GM18498 (cell line): ENCODE measurements around the gene FGD2.
"Not testable (repeated sequence)": the region's sequence is repeated elsewhere in the genome, so short reads cannot be mapped to it uniquely, and the experiment has no call there.

Source experiments
- ATAC-seq: cut with Tn5 transposase; IDR thresholded peaks from one replicate; pipeline ENCODE4 v1.9.1; 2021; ENCODE audit warnings: mild to moderate bottlenecking, moderate library complexity; ENCODE audit not compliant: unreplicated experiment

FGD2 gene

DNA sequence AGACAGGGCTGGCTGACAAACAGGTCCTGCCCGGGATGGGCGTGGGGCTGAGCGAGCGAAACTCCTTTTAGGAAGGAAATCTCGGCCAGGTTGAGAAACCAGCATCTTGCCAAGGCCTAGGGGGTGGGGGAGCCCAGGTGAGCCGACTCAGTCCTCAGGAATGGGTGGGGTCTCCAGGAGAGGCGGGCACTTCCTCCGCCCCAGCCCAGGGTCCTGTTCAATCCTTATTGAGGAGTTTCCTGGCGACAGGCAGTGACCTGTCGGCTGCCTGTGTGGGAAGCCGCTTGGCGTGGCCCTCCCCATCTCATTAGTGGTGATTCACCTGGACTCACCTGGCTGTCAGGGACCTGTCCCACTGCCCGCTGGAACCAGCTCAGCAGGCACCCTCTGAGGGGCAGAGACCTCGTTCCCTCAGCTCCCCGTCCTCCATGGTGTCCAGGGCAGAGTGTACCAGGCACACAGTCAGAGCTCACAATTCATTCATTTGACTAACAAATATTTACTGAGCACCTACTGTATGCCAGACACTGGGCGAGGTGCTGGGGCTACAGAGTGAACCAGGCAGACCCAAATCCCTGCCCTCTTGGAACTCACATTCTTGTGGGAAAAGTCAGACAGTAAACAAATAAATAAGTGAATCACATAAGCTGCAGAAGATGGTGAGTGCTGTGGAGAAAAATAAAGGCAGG is 51.1 kb downstream of the FGD2 start:
- no peak for ATAC-seq

DNA sequence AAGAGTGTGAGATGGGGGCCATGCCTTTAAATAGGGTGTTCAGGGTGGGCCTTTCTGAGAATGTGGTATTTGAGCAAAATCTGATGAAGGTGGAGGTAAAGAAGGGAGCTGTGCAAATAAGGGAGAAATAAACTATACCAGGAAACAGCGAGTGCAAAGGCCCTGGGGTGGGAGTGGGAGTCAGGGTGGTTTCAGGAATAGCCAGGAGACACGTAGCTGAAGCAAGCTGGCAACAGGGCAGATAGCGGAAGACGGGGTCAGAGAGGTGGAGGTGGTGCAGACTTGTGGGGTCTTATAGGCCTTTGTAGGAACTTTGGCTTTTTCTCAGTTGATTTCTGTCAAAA is 51.6 kb downstream of the FGD2 start:
- no peak for ATAC-seq

DNA sequence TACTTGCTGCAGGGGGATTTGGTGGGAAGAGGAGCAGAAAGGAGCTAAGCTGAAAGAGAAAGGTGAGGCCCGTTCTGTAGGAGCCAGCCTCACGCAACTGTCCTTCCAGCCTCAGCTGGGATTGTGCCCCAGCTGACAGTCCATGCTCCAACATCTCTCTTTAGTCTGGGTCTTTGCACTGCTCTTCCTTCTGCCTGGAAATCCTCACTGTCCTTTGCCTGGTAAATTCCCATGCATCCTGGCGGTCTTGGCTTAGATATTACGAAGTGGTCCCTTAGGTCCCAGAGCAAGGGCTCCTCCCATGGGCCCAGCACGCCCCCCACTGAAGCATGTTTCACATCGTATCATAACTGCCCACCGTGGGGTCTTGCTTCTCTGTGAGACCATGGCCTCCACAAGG is 52.2 kb downstream of the FGD2 start:
- ATAC-seq = no peak

DNA sequence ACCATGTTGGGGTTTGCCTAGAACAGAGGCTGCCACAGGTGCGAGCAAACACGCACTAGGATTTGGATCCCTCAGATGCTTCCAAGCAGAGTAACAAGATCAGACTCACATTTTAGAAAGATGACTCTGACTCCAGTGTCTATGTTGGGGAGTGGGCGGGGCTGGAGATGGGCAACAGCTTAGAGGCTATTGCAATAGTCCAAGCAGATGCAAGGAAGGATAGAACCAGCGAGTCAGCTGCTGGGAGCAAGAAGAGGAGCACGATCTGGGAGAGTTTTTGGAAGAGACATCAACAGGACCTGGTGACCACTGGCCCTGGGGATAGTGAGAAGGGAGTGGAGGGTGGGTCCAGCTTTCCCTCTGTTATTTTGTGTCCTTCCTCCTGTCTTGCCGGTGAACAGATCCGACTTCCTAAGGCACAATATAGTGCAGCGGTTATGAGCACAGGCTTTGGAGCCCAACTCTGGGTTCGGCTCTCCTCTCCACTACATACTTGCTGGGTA is 52.7 kb downstream of the FGD2 start:
- no peak for ATAC-seq

DNA sequence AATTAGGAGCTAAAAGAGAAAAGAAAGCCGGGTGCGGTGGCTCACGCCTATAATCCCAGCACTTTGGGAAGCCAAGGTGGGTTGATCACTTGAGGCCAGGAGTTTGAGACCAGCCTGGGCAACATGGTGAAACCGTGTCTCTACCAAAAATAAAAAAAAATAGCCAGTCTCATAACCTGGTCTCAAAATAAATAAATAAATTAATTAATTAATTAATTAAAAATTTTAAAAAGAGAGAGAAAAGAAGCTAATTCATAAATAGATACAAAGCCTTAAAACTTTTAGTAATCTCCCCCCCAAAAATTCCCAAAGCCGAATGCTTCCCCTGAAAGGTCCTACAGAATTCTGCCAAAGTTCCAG is 53.5 kb downstream of the FGD2 start:
- not testable (repeated sequence) for ATAC-seq

DNA sequence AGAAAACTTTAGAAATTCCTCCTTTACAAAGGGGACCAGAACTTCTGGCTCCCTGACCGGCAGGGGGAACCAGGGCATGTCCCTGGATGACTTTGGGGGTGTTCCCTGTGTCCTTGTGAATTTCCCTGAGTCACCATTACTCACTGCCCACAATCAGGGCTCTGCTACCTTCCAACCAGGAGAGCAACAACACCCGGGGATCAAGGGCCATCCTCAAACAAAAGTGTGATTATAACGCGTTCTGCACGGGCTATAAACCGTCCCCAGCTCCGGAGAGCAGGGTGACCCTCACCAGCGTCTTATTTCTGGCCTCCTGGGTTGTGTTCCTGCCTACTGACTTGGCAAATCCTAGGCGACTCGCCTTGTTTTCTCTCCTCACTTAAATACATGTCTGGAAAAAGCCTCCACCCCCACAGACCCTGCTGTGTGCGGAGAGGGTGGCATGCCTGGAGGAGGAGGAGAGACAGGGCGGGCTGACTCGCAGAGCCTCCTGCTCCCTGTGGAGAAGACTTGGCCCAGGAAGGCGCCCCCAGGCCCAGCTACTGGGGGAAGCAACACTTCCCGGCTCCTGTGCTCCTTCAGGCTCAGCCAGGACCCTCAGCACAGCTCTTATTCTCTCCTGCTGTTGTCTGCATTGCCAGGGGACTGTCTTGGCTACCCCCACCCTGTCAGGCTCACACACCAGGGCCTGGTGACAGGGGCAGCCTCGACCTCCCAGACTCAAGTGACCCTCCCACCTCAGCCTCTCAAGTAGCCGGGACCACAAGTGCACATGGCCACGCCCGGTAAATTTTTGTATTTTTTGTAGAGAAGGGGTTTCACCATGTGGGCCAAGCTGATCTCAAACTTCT is 54.1 kb downstream of the FGD2 start:
- ATAC-seq = no peak

DNA sequence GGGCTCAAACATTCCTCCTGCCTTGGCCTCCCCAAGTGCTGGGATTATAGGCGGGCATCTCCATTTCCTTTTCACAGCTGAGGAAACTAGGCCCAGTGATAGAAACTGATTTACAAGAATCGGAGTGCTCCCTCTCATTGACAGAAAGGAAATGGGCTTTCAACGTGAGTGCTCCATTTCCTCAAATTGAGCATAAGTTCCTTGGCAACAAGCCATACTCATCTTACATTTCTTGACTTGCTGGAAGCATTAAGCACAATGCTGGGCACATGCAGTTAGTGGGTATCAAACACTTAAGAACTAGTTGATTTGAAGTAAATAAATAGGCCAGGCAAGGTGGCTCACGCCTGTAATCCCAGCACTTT is 54.7 kb downstream of the FGD2 start:
- no peak for ATAC-seq

DNA sequence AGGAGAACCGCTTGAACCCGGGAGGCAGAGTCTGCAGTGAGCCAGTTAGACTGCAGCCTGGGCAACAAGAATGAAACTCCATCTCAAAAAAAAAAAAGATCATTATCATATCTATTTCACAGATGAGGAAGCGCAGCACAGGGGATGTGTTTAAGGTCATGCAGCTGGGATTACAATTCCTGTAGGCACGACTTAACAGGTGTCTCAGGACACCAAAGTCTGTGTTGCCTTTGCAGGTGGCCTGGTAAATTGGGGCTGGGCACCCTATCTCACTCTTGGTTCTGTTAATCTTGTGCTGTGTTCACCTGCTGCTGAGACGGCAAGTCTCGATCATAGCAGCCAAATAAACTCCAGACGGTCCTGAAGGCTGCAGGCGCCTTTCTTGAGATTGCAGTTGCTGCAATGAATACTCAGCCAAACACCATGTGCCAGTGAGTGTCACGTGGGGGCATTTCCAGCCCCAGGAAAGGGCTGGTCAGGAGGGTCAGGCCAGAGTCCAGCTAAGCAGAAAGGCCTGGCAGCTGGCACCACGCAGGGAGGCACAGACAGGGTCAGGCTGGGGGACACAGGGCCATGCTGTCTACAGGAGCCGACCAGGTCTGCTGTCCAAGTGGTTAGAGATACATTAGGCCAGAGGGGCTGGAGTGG is 55.8 kb downstream of the FGD2 start:
- no peak for ATAC-seq

DNA sequence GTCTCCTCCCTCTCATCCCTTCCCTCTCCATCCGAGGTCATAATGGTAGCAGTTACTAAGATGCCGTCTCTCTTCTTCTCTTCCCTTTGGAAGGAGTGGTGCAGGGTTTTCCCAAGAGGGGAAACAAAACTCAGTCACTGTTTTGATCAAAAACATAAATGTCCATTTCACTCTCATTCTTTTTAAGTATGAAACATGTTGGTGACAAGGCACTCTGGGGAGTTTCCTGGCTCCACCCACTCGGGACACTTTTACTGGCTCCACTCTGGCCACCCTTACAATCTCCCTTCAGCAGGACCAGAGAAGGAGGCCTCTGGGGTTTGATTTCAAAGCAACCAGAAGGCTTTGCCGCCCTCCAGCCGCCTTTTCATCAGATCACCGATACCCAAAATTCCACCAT is 57.0 kb downstream of the FGD2 start:
- no peak for ATAC-seq

DNA sequence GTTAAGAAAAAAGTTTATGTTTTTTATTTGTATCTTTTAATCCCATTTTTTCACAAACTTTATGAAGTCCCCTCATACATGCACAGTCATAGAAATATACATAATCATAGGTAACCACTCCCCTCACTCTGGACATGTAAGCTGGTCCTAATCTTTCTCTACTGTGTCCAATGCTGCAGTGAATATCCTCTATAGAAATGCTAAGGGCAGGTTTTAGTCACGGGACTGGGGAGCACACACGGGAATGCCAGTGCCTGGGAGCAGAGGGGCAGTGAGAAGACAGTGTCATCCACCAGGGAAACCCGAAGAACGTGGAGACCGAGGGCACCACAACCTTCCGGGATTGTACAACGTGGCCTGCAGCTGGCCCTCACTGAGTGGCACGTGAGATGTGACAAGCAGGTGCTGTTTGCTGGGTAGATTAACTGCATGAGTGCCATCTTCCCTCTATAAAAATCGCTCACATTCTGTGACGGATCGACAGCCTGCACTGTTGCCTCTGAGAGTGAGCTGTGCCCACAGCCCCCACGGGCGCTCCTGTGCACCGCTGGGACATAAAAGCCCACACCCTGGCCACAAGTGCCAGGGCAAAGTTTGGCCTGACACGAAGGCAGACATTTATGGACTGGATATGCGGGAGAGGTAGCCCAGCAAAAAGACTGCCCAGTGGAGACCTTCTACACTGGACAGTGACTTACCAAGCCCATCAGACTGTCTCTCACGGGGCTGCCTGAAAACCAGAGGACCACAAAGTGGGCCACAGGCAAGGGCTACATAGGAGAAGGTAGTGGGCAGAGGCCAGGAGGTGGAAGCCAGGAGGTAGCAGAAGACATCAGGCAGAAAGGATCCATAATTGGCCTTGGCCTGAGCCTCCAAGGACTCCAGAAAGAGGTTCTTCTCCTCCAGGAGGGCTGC is 63.2 kb downstream of the FGD2 start:
- ATAC-seq = no peak

DNA sequence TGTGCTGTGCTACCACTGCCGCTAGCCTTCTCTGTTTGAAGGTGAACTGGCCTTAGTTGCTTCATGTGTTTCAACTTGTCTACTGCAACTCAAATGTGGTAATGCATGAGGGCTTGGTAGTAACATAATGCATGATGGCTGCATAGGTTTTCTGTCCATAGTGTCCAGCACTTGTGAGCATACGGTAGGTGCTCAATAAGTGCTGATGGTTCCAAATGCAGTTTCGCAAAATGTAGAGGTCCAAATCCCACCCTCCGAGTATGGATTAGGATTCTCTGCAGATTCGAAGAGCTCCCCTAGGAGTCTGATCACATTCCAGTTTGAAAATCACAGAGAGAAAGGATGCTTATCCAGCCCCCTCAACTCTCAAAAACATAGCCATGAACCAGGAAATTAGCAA is 64.2 kb downstream of the FGD2 start:
- ATAC-seq = no peak

DNA sequence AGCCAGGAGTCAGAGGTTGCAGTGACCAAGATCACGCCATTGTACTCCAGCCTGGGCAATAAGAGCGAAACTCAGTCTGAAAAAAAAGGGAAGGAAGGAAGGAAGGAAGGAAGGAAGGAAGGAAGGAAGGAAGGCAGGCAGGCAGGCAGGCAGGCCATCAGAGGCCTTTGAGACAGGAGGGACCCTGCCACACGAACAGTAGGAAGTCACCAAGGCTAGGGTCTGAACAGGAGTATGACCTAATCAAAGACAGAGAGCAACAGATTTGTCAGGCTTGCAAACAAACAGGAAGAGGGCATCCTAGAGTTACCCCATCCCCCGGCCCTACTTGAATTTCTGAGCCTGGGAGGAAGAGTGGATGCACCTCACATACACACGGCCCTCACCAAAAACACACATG is 67.1 kb downstream of the FGD2 start:
- no peak for ATAC-seq

DNA sequence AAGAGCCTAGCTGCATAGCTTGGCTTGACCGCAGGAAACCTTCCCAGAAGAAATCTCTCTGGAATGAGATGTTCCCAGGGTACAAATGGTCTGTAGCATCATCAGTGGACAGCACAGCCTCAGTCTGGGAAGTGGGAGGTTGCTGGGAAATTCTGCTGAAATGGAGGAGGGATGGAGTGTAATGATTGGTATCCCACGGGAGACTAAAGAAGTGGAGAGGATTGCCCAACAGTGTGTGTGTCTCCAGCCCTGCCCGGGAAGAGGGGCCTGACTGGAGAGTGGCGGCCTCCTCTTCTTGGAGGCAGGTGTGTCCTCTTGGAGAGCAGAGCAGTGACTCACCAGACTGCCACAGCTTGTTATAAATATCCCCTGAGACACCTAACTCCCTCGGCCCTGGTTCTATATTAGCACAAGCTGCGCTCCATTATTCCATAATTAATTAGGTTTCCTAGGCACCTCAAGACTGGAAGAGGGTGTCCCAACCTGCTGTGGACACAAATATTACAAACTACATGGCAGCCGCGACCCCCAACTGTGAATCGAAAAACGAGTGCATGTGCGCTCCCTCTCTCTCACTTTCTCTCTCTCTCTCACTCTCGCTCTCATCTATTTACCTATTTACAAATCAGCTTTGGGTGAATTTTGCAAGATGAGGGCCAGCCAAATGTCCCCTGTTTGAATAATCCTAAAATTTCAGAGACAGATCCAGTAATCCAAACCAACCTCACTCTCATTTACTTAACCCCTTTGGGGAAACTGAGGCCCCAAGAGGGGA is 68.8 kb downstream of the FGD2 start:
- no peak for ATAC-seq

DNA sequence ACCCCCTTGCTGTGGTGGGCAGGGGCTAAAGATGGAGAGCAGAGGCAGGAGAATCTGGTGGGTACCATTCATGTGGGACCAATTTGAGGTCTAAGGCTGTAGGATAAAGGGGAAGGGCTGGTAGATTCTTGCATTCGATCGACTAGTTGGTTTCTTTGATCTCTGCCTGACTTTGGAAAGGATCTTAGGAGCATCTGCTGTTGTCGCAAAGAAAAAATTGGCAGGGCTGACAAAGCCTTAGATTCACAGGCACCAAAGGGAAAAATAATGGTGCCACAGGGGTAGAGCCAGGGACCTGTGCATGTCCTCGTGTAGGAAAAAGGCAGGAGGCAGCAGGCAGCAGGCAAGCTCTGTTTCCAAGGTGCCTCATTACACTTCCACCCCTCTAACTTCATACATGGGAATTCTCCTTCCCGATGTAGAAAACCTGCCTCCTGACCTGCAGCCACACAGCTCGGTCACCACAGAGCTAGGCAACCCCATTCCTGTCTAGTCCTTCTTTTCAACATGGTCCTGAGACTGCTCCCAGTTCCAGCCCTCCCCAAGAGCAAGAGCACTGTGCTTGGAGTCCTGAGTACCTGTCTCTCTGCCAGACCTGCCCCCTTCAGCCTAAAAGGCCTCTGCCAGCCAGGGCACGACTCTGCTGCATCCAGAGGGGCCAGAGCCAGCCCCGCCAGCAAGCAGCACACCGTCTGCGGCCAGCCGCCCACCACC is 71.9 kb downstream of the FGD2 start:
- no peak for ATAC-seq

DNA sequence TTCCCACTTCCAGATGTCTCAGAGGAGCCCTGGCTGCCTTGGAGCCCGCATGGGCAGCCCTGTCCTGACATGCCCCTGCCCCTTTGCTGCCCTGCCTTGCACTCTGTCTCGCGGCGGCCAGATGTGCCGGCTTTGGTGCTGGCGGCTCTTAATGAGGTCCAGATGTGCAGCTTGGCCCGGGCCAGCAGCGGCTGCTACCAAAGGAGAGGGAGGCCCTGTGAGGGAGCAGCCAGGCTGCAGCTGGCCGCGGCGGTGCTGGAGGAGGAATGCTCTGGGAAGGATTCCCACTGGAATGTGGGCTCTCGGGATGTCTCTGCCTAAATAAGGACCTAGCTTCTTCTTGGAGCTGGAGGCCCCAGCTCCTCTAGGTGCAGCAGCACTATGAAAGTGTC is 72.4 kb downstream of the FGD2 start:
- no peak for ATAC-seq
